ENCODE data around the gene RGS3. TPM values are rescaled to one million over a fixed set of nuclear protein-coding genes. Genes with fewer than 3 reads are reported as not detected.

RGS3 gene
- polyA plus RNA-seq, 2 of the 4 experiments (the other 2 are of a cell fraction), result 19.6 to 22.9 TPM

- WGBS (ENCODE audit: missing lambda C conversion rate), result 62% methylated on average over 8 of the region's 8 CpGs
- 0 out of 6 replicates have a peak overlapping the region, but pooled peaks of 1 of the 2 experiments have one; percentile 10 for H3K27ac ChIP-seq
- H3K9me3 ChIP-seq, result no peaks in the 10 kb centered on the region
- FAIRE-seq (no peak), ATAC-seq (no peak), DNase-seq (ENCODE audit: low read depth in 1 of 2, low spot score in 1 of 2) (no peak)
- no peak overlapping the region for H3K4me3 ChIP-seq
- TF ChIP-seq EHMT2 (IDR thresholded peaks at IDR 0.05; ENCODE audit: low read depth) (no peak), HEYL (CRISPR knock-in tag; IDR thresholded peaks at IDR 0.05) (no peak), HOXB5 (CRISPR knock-in tag; IDR thresholded peaks at IDR 0.05) (no peak), ZFP36 (IDR thresholded peaks at IDR 0.05; ENCODE audit: borderline replicate concordance, partially characterized antibody) (no peak), HES2 (IDR thresholded peaks at IDR 0.05) (no peak), ZSCAN20 (CRISPR knock-in tag; IDR thresholded peaks at IDR 0.05) (no peak), NFE2L2 (conservative IDR thresholded peaks at IDR 0.05; ENCODE audit: low read length) (no peak), MYC (IDR thresholded peaks at IDR 0.05; ENCODE audit: borderline replicate concordance, low read length) (no peak)
- ChIA-PET CTCF (interaction anchor here (1.0 to 10.9 kb wide), 5 partner anchors 9 to 181 kb away, joined by 3 to 120 read pairs (median 17); no protein-coding TSS in a partner anchor), POLR2A (no interaction called here)
- H3K4me2 ChIP-seq, result no peak overlapping the region
- peaks cover 17% of the 10 kb centered on the region for H3K4me1 ChIP-seq
These were observed 163.4 kb downstream of the RGS3 start for GRCh38 chr9:113626735-113627495.

GRCh38 chr9:113628621-113629020 lies 165.1 kb downstream of the RGS3 start:
- WGBS (ENCODE audit: missing lambda C conversion rate), result 62% methylated on average over 4 of the region's 4 CpGs
- no peak overlapping the region for H3K27ac ChIP-seq
- FAIRE-seq (no peak), DNase-seq (ENCODE audit: low read depth in 1 of 2, low spot score in 1 of 2) (no peak), ATAC-seq (no peak)
- H3K9me3 ChIP-seq, result no peaks in the 10 kb centered on the region
- ChIA-PET CTCF (interaction anchor here (4.7 to 10.9 kb wide), 2 partner anchors 28 to 38 kb away, joined by 33 to 120 read pairs; no protein-coding TSS in a partner anchor), POLR2A (no interaction called here)
- H3K4me3 ChIP-seq, result no peak overlapping the region
- H3K4me1 ChIP-seq, result no peaks in the 10 kb centered on the region; the same call in 2 of the 3 replicates
- TF ChIP-seq MAX (IDR thresholded peaks at IDR 0.05) (no peak), MAFK (IDR thresholded peaks at IDR 0.05; ENCODE audit: partially characterized antibody) (no peak), SMC3 (IDR thresholded peaks at IDR 0.05) (no peak), KDM1A (IDR thresholded peaks at IDR 0.05; ENCODE audit: low read depth) (no peak), HOXB5 (CRISPR knock-in tag; IDR thresholded peaks at IDR 0.05) (no peak), PBX3 (IDR thresholded peaks at IDR 0.05) (no peak), HES2 (IDR thresholded peaks at IDR 0.05) (no peak), ZSCAN20 (CRISPR knock-in tag; IDR thresholded peaks at IDR 0.05) (no peak), PHF8 (IDR thresholded peaks at IDR 0.05; ENCODE audit: borderline replicate concordance, low read depth) (no peak)
- no peak overlapping the region for H3K4me2 ChIP-seq

GRCh38 chr9:113630386-113631136 lies 167.0 kb downstream of the RGS3 start:
- no peaks in the 10 kb centered on the region for H3K9me3 ChIP-seq
- no peaks in the 10 kb centered on the region for H3K4me1 ChIP-seq
- no peak overlapping the region for H3K4me3 ChIP-seq
- TF ChIP-seq TP53 (CRISPR knock-in tag; IDR thresholded peaks at IDR 0.05) (no peak), HOXB13 (CRISPR knock-in tag; IDR thresholded peaks at IDR 0.05; ENCODE audit: low read depth) (no peak)
- TF ChIP-seq, protein P1, sequence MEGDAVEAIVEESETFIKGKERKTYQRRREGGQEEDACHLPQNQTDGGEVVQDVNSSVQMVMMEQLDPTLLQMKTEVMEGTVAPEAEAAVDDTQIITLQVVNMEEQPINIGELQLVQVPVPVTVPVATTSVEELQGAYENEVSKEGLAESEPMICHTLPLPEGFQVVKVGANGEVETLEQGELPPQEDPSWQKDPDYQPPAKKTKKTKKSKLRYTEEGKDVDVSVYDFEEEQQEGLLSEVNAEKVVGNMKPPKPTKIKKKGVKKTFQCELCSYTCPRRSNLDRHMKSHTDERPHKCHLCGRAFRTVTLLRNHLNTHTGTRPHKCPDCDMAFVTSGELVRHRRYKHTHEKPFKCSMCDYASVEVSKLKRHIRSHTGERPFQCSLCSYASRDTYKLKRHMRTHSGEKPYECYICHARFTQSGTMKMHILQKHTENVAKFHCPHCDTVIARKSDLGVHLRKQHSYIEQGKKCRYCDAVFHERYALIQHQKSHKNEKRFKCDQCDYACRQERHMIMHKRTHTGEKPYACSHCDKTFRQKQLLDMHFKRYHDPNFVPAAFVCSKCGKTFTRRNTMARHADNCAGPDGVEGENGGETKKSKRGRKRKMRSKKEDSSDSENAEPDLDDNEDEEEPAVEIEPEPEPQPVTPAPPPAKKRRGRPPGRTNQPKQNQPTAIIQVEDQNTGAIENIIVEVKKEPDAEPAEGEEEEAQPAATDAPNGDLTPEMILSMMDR (IDR thresholded peaks at IDR 0.05), result no peak
- 82% methylated on average over 11 of the region's 11 CpGs for WGBS (ENCODE audit: missing lambda C conversion rate)
- H3K4me2 ChIP-seq, result no peak overlapping the region
- POLR2A ChIA-PET, result no interaction called here
- CTCF ChIA-PET, result interaction anchor here (0.6 to 7.1 kb wide), 4 partner anchors 25 to 365 kb away, joined by 3 to 87 read pairs (median 4); no protein-coding TSS in a partner anchor
- H3K27ac ChIP-seq, result no peak overlapping the region
- no peak for ATAC-seq
- no peak for DNase-seq (ENCODE audit: low read depth in 1 of 2, low spot score in 1 of 2)
- no peak for FAIRE-seq

All from A549 (cell line).